ENCODE results near the gene PRDM12.

Gene PRDM12

DNA sequence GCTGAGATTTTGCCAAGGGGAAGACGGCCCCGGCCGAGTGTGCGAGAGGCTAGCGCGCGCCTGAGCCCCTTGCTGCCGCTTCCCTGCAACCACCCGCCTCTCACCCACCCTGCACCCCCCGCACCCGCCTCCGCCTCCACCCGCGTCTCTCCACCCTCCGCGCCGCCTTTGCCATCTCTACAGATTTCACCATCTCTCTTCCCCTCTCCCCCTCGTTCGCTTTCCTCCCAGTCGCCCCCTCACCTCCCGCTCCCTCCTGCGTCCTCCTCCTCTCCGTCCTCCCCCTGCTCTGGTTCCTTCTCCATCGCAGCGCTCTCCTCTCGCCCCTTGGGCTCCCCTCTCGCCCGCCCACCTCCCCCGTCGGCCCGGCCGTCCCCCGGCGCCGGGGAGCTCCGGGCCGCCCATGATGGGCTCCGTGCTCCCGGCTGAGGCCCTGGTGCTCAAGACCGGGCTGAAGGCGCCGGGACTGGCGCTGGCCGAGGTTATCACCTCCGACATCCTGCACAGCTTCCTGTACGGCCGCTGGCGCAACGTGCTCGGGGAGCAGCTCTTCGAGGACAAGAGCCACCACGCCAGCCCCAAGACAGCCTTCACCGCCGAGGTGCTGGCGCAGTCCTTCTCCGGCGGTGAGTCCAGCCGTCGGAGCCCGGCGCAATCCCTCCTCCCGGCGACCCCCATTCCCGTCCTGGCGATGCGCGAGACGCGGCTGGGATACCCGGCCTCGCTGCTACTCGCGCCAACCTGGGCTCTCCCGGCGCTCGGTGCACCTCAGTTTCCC, at the start of gene PRDM12:
Gene PRDM12, plus strand, starts transcription at position 344 of the 778 bp plus-strand sequence. Its CDS starts 60 bp downstream, at position 404.
- no peak for DNase-seq

DNA sequence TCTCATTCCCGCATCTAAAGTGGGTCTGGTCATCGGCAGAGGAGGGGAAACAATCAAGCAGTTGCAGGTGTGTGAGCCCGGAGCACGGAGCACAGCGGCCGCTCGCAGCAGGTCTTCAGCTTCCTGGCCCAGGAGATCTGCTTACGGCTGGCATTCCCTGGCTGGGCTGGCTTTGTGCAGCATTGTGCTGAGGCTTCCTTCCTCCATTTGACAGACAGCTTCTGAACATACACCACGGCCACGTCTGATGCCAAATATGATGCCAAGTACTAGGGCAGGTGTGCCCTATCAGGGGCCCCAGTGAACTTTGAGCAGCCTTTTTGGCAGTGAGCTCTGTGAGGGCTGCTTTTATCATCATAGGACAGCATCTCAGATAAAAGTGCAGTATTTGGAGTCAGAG, 47.9 kb upstream of the PRDM12 start:
- no peak for DNase-seq

DNA sequence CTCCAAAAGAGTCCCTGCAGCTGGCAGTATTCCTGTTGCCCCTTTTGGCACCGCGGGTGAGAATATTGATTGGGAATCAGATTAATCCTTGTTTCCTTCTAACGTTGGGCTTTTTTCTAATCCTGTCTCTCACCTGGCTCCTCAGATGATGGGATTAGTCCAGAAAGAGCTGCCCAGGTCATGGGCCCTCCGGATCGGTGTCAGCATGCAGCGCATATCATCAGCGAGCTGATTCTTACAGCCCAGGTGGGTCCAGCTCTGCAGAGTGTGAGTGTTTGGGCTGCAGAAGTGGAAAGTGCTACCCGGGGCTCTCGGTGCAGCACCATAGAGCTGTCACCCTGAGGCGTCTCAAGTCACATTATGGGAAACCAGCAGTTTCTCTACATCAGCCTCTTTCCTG, 40.9 kb upstream of the PRDM12 start:
- no peak for DNase-seq

DNA sequence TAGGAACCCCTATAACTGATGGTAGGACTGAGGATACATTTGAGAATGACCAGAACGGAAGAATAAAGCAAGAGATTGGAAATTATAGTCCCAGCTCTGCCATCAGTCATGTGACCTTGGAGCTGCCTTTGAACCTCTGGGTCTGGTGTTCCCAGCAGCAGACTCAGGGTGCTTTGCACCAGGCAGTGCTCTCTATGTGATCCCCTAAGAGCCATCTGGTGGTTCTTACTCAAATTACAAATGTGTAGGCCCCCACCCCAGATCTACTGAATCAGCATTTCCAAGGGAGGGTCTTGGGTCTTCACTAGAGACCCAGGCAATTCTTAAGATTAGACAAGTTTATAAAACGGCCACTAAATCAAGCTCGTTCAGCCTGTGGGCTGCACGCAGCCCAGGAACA, 40.2 kb upstream of the PRDM12 start:
- DNase-seq = no peak

DNA sequence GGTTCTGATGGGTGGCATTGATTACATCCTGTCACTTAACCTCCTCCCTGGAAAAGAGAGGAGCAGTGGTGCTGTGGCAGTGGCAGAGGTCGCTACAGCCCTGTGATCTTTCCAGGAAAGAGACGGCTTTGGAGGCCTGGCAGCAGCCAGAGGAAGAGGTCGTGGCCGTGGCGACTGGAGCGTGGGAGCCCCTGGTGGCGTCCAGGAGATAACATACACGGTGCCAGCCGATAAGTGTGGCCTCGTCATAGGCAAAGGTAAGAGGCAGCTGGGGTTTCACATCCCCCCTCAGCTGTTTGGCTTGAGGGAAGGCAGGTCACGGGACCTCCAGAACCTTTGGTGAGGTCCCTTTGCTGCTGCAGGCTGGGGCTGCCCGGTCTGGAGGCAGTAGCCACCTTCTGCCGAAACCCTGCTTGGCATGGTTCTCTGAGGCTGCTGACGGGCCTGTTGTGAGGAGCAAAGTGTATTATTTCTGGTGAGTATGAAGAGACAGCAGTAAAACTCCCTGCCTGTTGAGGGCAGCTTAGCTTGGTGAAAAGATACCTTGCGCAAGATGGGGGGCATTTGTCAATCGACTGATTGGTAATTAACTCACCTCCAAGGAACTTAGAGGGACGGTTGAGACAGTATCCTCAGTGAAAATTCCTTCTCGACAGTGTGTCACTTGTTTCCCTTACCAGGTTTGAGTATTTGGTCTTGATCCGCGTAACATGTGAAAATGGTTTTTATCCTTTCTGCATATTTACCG, 38.0 kb upstream of the PRDM12 start:
- DNase-seq = no peak

DNA sequence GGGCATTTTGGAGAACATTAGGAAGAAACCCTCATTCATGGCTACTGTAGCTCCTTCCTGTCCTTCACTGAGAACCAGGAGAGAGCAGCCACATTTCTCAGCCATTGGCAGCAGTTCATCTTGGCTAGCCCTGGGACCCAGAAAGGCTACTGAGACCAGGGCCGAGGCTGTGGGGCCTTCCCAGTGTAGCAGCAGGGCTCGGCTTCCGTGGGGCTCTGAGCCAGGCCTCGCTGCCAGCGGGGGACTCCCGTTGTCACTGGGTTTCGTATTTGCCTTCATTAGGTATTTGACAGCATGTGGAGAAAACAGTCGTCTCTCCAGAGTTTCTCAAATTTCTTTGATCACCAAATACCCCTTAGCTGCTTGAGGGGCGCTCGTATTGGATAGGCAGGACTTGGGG, 37.3 kb upstream of the PRDM12 start:
- no peak for DNase-seq

DNA sequence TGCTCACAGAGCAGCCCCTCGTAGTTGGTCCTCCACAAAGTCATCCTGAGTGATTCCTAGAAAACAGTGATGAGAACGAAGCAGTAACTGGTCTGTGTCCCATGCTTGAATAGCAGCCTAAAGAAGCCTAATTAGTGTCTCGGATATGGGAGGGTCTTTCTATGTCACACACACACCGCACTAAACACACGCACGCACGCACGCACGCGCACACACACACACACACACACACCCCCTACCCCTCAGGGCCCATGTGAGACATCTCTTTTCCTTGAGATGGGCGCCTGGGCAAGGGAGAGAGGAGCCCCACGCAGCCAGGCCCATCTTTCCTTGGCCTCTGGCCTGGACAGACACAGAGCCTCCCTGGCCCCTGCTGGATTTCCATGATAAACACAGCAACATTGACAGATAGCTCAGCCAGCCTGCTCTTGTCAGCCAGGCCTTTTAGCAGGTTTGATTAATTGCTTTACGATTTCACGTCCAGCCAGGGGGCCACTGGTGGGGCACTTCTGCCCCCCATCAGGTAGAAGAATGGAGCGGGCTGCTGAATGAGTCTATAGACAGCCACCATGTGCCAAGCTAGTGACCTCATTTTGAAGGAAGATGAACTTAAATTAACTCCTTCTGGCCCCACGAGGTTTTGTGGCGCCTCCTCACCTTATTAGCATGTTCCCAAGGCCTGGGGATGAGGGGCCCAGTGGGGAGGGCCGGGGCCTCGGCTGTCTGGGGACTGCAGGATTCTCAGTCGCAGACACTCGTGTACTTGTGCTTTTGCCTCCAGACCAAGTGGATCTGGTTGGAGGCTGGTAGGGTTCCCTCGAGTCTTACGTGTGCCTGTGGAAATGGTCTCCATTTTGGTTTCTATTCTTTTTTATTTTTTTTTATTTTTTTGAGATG, 36.2 kb upstream of the PRDM12 start:
- no peak for DNase-seq

DNA sequence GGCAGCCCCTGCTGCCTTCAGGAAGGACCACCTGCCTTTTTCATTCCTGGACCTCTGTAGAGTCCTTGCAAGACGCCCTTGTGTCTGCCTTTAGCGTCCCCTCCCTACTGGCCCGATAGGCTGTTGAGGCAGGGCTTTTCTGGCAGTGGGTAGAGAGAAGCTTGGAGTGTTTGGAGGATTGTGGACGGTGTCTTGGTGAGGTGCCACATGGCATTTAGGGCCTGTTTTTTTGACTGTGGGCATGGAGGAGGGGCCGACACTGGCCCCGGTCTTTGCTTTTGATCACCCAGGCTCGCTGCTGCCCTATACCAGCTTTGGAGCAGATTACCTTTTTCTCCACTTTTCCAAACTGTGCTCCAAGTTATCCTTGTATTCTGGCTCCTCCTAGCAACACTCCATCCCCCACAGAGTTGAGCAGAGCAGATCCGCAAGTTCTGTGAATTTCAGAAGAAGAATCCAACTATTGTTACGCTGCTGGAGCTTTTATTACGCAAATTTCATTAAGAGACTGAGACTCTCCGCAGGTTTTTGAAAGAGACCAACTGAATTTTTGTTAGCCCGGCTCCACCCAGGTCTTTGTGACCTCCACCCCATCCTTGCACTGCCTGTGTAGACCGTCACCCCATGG, 34.8 kb upstream of the PRDM12 start:
- DNase-seq = no peak

DNA sequence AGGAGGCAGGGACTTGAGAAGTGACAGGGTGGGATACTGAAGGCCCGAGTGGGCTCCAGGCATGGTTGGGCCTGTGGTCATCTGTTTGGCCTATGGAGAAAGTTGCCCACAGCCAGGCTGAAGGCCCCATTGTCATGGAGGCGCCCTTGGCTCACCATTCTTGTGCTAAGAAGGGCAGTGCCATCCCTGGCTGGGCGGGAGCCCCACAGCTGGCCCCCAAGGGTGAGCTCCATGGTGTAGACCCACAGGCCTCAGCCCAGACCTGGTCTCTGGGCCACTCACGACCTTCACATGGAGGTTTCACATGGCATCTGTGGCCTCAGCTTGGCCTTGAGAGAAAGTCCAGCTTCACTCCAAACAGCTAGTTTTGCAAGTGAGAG, 34.3 kb upstream of the PRDM12 start:
- DNase-seq = no peak

DNA sequence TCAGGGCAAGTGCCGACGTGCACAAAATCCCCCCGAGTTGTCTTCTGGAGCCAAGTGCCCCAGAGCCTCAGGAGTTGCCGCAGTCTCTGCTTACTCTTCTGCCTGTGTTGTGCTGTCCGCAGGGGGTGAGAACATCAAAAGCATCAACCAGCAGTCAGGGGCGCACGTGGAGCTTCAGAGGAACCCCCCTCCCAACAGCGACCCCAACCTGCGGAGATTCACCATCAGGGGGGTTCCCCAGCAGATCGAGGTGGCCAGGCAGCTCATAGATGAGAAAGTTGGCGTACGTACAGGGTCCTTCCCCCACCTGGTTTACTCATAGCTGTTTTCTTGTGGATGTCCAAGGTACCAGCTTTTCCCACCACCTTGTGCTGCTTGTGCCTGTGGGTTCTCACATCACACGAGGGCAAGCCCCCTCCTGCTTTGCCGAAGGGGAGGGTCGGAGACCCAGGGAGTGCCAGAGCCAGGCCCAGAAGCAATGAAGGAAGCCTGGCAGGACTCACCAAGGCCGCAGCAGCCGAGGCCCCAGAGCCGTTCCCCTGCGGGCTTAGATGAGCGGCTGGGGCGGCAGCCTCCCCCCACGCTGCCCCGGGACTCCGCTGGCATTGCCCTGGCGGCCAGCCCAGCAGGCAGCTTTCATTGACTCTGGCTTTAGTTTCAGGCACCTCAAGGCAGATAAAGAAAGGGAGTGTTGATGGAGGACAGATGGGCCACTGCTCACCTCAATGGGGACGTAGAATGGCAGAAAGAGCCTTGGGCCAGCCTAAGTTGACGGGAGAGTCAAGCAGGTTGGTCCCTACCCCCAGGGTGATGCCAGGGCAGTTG, 33.7 kb upstream of the PRDM12 start:
- DNase-seq = no peak

DNA sequence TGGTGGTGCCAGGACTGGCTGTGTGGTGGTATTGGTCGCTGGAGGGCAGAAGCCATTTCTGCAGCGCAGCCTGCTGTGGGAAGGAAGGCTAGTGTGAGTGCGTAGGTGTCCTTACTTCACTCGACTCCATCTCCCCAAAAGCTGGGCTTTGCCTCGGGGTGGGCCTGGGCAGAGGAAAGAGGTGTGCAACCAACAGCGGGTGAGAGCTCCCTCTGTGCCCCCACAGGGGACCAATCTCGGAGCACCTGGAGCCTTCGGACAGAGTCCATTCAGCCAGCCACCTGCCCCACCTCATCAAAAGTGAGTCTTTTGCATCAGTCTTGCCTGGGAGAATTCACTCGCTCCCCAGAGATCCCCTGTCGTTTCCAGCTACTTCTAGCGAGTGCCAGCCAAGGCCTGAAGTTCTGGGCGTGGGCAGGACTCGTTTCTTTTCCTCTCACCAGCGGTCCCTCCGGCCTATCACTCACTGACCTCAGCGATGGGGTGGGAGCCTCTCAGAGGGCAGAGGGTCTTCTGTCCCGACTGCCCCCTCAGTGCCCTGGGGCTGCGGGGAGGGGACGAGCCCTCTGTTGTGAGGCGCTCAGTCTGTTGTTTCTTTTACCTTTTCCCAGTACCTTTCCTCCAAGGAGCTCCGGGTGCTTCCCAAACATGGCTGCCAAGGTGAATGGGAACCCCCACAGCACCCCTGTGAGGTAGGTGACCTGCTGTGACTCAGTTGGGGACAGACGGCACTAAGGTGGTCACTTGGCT, 32.9 kb upstream of the PRDM12 start:
- DNase-seq = no peak

DNA sequence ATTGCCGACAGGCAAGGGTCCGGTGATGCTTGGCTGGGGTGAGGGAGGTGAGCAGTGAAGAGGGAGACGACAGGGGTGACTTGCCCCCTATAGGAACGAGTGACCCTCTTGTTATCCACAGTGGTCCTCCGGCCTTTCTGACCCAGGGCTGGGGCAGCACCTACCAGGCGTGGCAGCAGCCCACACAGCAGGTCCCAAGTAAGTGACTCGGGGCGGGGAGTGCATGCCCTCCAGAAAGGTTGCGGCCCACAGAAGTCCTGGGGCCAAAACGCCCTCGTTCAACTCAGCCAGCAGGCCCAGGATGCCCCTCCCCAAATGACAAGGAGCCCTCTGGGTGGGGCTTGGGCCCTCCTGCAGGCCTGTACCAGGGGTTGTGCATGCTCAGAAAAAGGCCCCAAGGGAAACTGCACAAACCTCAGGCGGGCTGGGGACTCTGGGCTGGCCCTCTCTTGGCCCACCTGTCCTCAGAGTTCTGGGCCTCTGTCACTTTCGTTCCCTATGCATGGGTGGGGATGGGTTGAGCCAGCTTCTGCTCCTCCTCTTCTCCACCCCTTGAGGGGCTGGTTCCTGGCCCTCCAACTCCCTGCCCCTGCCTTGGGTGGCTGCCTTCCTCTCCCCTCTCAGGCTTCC, 32.2 kb upstream of the PRDM12 start:
- no peak for DNase-seq

DNA sequence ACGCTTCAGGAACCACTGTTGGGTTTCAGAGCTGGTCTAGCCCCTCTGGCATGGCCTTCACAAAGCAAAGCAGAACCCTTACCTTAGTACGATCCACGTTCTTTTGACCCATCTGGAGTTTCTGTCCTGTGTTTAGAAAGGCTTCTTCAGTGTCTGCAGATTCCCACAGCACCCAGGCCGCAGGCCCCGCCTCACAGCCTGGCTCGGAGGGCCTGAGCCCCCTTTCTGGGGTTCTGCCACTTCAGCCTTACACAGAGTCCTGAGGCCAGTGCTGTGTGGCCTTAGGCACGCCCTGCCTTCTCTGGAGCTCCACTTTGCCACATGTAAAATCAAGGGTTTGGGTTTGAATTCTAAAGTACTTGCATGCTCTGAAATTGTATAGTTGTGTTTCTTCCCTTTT, 31.6 kb upstream of the PRDM12 start:
- DNase-seq = no peak

DNA sequence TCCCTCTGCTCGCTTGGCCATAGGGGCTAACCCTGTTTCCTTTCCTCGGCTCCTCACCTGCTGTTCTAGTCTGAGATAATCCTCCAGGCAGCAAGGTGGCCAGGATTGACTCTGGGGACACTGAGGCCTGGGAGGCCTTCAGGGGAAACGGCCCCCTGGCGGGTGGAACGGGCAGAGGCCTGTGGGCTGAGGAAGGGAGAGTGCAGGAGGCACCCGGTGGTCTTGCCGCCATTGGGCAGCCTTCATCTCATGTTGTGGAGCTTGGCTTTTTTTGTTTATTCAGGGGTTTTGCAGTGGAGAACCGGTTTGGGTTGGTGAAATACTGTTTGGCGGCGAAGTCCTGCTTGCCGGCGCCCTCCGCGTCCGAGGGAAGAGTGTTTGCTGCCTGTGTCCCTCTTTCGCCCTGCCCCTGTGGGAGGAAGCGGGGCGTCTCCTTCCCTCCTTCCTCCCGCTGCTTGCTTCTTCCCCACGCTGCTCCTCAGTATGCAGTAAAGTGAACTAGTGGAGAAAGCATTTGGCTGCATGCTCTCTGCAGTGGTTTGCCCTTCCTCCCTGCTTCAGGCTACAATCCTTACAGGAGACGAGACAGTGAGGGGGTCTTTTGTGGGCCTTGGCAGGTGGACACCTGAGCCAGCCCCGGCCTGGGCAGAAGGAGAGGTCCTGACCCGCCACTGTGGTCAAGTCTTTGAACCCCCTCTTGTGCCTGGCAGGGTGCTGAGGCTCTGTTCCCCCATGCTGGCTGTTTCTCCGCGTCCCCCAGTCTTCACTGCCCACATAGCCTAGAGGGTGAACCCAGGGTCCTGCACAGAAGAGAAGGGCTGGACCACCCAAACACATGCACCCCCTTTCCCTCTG, 30.8 kb upstream of the PRDM12 start:
- no peak for DNase-seq

DNA sequence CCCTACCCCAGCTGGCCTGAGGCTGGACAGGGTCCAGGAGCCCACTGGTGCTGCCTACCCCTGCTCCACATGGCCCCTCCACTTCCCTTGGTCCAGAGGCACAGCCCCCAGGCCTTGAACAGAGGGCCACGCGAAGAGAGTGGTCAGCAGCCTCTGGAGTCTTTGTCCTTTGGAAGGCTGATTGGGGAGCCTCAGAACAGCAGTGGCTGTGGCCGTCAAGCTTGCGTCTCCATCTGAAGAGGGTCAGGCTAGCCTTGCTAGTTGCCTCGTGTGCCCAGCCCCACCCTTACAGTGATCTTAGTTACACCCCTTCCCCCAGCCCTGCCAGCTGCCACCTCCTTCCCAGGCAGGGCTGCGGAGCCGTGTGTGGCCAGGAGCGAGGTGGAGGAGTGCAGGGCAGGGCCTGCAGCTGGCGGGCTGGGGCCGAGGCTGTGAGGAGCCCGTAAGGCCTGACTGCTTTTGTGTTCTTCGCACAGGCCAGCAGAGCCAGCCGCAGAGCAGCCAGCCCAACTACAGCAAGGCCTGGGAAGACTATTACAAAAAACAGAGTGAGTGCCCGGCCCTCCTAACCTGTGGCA, 30.1 kb upstream of the PRDM12 start:
- no peak for DNase-seq

DNA sequence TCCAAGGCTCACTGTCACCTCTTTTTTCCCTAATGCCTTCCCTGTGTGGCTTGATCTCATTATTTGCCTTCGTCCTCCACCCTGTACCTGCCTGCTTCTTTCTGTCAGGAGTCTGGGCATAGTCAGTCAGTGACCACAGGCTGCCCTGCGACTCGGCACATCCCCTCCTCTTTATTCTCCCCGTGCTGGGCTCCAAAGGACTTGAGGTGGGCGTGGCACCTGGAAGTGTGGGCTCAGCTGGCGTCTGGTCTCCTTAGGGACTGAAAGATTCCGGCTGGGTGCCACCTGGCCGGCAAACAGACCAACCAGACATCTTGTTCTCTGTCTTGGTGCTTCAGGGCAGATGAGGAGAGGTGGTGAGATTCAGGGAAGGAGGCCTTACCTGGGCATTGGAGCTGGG, 29.6 kb upstream of the PRDM12 start:
- no peak for DNase-seq

DNA sequence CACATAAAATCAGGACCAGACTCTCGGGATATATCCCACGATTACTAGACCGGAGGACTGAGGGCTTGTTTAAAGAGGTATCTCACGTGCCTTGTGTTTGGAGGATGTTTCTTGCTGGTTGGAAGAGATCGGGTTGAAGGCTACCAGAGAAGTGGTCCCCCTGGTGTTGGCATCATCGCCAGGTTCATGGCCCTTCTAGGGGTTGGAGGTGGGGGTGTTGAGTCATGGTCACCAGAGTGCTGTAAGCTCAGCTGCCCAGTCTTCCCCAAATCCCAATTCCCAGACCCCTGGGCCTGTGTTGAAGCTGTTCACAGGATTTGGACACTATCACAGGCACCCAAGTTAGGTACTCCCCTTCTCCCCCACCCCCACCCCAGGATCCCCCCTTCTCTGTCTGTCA, 29.1 kb upstream of the PRDM12 start:
- no peak for DNase-seq

DNA sequence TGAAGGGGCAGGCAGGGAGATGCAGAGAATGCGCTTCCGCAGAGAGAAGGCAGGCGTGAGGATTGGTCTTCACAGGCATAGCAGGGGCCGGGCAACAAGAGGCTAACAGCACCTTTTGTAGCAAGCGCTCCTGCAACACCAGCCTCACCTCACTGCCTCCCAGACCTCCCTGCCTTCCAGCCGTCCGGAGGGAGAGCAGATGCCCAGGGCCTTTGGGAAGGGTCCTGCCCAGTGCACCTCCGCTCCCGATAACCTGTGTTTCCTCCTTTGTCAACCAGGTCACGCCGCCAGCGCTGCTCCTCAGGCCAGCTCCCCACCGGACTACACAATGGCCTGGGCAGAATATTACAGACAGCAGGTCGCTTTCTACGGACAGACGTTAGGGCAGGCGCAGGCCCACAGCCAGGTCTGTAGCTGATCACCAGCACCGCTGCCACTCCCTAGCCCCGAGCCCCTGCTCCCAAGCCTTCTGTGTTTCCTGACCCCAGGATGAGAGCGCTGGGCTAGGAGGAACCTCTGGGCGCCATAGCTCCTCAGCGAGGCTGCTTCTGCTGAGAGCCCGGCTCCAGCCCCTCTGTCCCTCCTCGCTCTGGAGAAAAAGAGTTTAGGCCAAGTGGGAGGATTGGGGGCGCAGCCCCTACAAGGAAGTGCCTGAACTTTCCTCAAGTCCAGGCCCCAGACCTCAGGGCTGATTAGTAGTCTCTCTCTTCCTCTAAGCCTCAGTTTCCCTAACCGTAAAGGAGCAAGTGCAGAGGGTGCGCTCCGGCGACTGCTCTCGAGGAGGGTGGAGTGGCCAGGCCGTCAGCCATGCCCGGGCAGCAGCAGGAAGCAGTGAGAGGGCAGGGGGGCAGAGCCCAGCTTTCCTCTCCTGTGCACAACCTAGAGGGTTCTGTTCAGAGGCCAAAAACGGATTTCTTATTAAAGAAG, 28.4 kb upstream of the PRDM12 start:
- no peak for DNase-seq
